HL-60 (cell line): ENCODE data around the gene PELO.

Source experiments
- DNase-seq, 2 experiments: peaks; one replicate each; pipeline ENCODE4 v3.0.0-alpha.2; 2010 to 2020; ENCODE audit warnings: low read depth in 1 of 2, low spot score in 1 of 2
- H3K27ac ChIP-seq: fragments of 250-450 bp; sonication (Bioruptor Pico); replicated peaks from 2 replicates; pipeline ENCODE4 v1.5.1; 2020; ENCODE audit warnings: mild to moderate bottlenecking, moderate library complexity
- H3K27me3 ChIP-seq: fragments of 250-450 bp; sonication (Bioruptor Pico); 2 replicates; pipeline ENCODE4 v1.5.1; 2021; ENCODE audit warnings: mild to moderate bottlenecking, moderate library complexity; ENCODE audit not compliant: insufficient read depth, poor library complexity, severe bottlenecking
- H3K4me3 ChIP-seq: replicated peaks from 2 replicates; pipeline ENCODE4 v1.5.1; 2011; ENCODE audit warnings: mild to moderate bottlenecking, control low read depth, low read length; ENCODE audit not compliant: insufficient read depth
- CTCF ChIP-seq: IDR thresholded peaks from one replicate; pipeline ENCODE4 v1.5.1; 2011; ENCODE audit warnings: low read length, control low read depth, inconsistent platforms; ENCODE audit not compliant: insufficient read depth
- GABPA ChIP-seq: IDR thresholded peaks from 2 replicates; pipeline ENCODE4 v1.6.1; 2012; ENCODE audit warnings: low read depth
- POLR2AphosphoS5 ChIP-seq: IDR thresholded peaks from 2 replicates; pipeline ENCODE4 v1.6.1; 2012; ENCODE audit warnings: low read depth
- REST ChIP-seq: IDR thresholded peaks from 2 replicates; pipeline ENCODE4 v1.6.1; 2012; ENCODE audit warnings: low read depth; ENCODE audit not compliant: insufficient replicate concordance
- SPI1 ChIP-seq: IDR thresholded peaks from 2 replicates; pipeline ENCODE4 v1.6.1; 2012; ENCODE audit warnings: low read depth, mild to moderate bottlenecking, borderline replicate concordance

The PELO gene

GRCh38 chr5:52778781-52779180 lies 8.9 kb upstream of the PELO start:
- Histone ChIP-seq H3K4me3 (no peak overlapping the region), H3K27me3 (peaks cover 8% of the 10 kb centered on the region), H3K27ac (no peak overlapping the region)
- TF ChIP-seq REST (no peak), POLR2AphosphoS5 (no peak), CTCF (no peak), SPI1 (no peak), GABPA (no peak)
- no peak for DNase-seq

- no peak for TF ChIP-seq GABPA
- TF ChIP-seq CTCF: no peak
- no peak for DNase-seq
- peaks cover 4% of the 10 kb centered on the region for H3K27me3 ChIP-seq
- H3K27ac ChIP-seq: no peak overlapping the region
- H3K4me3 ChIP-seq: no peak overlapping the region
These were observed 8.5 kb upstream of the PELO start for GRCh38 chr5:52779213-52779612.

GRCh38 chr5:52783226-52783959 lies 4.3 kb upstream of the PELO start:
- H3K4me3 ChIP-seq: no peak overlapping the region
- TF ChIP-seq SPI1 (no peak), REST (no peak), CTCF (no peak), GABPA (no peak), POLR2AphosphoS5 (no peak)
- no peaks in the 10 kb centered on the region for H3K27me3 ChIP-seq
- DNase-seq: no peak
- no peak overlapping the region for H3K27ac ChIP-seq

GRCh38 chr5:52784737-52785136 lies 3.0 kb upstream of the PELO start:
- Histone ChIP-seq H3K27me3 (no peaks in the 10 kb centered on the region), H3K27ac (no peak overlapping the region), H3K4me3 (no peak overlapping the region)
- TF ChIP-seq POLR2AphosphoS5: no peak
- no peak for TF ChIP-seq REST
- TF ChIP-seq GABPA: no peak
- no peak for TF ChIP-seq SPI1
- TF ChIP-seq CTCF: no peak
- no peak for DNase-seq
